Lung microvascular endothelial cell (primary cell): ENCODE data around the gene ADGB. TPM values are rescaled to one million over a fixed set of nuclear protein-coding genes. Genes with fewer than 3 reads are reported as not detected.

Experiments
- DNase-seq, 2 donors: peaks; one replicate each; pipeline versions ENCODE4 v3.0.0 to v3.0.0-alpha.2; 2010; ENCODE audit warnings: low read depth in 2 of 2
- total RNA-seq: library from RNA; depleted of rRNA; stranded (reverse); fragments of >200 nt; gene quantifications from 2 replicates; pipeline ENCODE4 v1.2.1, GENCODE V29; 2014

Gene ADGB
- total RNA-seq, 1 donor from 2014 or later = not detected

DNA sequence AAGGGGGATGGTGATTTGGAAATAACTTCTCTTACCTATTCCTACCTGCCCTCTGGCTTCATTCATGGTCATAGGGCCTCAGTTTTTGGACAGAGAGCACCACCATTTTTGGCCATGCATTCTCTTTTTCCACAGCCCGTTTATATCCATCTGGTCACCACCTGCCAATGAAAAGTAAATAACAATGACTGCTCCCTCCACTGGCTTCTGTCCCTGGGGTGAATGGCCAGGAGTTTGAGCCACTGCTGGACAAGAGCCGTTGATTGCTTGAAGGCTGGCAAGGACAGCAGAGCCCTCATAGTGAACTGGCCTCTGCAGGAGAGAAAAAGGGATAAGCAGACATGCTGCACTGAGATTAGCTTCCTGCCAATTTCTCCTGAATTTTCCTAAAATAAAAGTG is 261.8 kb downstream of the ADGB start:
- no peak for DNase-seq

DNA sequence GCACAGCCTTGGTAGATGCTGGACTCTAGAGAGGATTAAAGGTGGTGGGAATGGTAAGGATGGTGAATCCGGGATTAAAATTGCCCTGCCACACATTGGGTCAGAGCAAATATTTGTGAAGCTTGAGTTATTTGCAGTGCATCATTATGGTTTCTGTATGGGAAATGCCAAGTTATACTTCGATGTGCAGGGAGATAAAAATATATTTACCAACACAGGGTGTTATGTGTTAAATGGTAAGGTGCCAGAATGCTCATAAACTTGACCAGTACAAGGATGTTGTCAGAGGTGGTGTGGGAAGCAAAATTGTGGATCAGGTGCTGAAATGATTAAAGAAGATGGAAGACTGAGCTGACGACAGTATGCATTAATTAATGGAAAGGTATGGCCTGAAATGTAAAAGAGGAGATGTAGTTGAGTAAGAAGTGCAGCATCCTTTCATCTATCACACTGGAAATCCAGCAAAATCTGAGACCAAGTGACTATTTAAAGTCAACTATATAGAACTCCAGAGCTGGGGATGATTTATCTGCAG is 262.3 kb downstream of the ADGB start:
- no peak for DNase-seq

- DNase-seq = no peak
These were observed 262.9 kb downstream of the ADGB start for GRCh38 chr6:146861716-146862115.

DNA sequence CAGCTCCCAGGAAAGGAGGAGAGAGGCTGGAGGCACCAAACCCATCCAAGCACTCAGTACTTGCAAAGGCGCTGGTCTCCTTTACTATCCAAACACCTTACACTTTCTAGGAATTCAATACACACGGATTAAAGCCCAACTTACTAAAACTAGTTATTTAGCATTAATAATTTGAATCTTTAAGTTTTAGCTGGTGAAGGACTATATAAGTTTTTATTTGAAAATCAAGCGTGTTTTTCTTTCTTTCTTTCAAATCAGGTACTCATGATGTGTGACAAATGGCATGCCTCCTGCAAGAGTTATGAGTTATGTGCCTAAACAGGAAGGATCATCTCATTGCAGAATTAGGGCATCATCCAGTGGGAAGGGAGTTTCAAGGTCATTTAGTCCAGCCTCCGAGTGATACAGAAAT is 263.7 kb downstream of the ADGB start:
- no peak for DNase-seq

- no peak for DNase-seq
These were observed 265.5 kb downstream of the ADGB start for GRCh38 chr6:146864300-146864699.

- DNase-seq = no peak
These were observed 266.1 kb downstream of the ADGB start for GRCh38 chr6:146864885-146865284.

Other genes with a start within 250 kb of the ADGB start
- gene RAB32, start 55.1 kb upstream of the ADGB start, total RNA-seq = 74.3 and 76.0 TPM in 2 replicates